NCI-H2029 treated with DMSO at 0.1 percent for 48 hours (cell line): ENCODE data around the gene SORBS2.

Source experiments
- DNase-seq: peaks from one replicate; lab custom pipeline; 2025; lab: John Stamatoyannopoulos, UW

Gene SORBS2

GRCh38 chr4:185637163-185637875 lies 174.7 kb downstream of the SORBS2 start:
- DNase-seq, result peak; percentile 29

GRCh38 chr4:185634066-185634652 lies 177.8 kb downstream of the SORBS2 start:
- no peak for DNase-seq

- no peak for DNase-seq
Measured at GRCh38 chr4:185626798-185627197, 185.2 kb downstream of the SORBS2 start.

- no peak for DNase-seq
Measured at GRCh38 chr4:185625503-185625902, 186.5 kb downstream of the SORBS2 start.

- no peak for DNase-seq
Measured at GRCh38 chr4:185624259-185624589, 187.8 kb downstream of the SORBS2 start.

GRCh38 chr4:185623444-185624258 lies 188.3 kb downstream of the SORBS2 start:
- DNase-seq, result no peak

- no peak for DNase-seq
Measured at GRCh38 chr4:185608185-185608584, 203.8 kb downstream of the SORBS2 start.

GRCh38 chr4:185602397-185602796 lies 209.6 kb downstream of the SORBS2 start:
- no peak for DNase-seq

- no peak for DNase-seq
Measured at GRCh38 chr4:185600801-185601434, 211.1 kb downstream of the SORBS2 start.

- DNase-seq, result no peak
Measured at GRCh38 chr4:185599553-185600243, 212.3 kb downstream of the SORBS2 start.

GRCh38 chr4:185598846-185599552 lies 213.0 kb downstream of the SORBS2 start:
- DNase-seq, result no peak

GRCh38 chr4:185597532-185598188 lies 214.3 kb downstream of the SORBS2 start:
- DNase-seq, result peak; percentile 12

GRCh38 chr4:185592845-185593488 lies 219.0 kb downstream of the SORBS2 start:
- no peak for DNase-seq

GRCh38 chr4:185592438-185592837 lies 219.6 kb downstream of the SORBS2 start:
- no peak for DNase-seq

- DNase-seq, result no peak
Measured at GRCh38 chr4:185591679-185592141, 220.3 kb downstream of the SORBS2 start.

GRCh38 chr4:185590982-185591381 lies 221.0 kb downstream of the SORBS2 start:
- no peak for DNase-seq

- DNase-seq, result no peak
Measured at GRCh38 chr4:185589067-185589836, 222.7 kb downstream of the SORBS2 start.

- no peak for DNase-seq
Measured at GRCh38 chr4:185587427-185588161, 224.4 kb downstream of the SORBS2 start.

GRCh38 chr4:185587030-185587426 lies 225.0 kb downstream of the SORBS2 start:
- no peak for DNase-seq
